NCI-H345 treated with DMSO at 0.1 percent for 48 hours (cell line): ENCODE measurements around the gene HOXB3.

ENCODE experiments used
- DNase-seq: peaks from one replicate; lab custom pipeline; 2025; ENCODE audit not compliant: unreplicated experiment; lab: John Stamatoyannopoulos, UW

HOXB3 gene

DNA sequence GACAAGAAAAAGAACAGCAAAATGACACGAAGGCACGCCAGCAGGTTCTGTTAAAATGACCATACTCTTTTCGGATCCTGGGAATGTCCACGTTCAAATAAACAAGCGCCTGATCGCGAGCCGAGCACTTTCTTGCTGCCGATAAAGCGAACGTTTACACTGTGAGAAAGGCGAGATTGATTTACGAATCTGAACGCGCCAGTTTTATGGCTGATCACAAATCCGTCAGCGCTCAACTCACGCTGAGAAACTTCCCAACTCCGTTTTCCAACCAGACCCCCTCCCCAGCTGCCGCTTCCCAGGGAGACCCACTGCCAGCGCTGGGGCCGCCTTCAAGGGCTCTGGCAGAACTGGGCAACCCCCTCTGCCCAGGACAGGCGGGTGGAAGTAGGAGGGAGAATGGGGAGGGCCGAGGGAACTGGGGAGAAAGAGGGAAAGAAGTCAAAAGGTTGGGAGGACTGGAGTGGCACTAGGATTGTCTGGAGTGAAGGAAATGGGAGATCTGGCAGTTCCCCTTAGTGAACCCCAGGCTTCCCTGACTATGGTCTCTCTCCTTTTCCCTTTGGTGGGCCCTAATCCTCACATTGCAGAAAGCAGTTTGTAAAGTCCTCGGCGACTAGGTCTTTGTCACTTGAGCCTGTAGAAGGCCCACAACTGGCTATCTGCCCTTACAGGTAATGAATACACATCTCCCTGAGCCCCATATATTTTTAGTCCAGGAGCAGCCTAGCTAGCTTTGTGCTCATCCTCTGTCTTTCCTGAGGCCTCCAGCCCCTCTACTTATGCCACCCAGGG is 18.8 kb downstream of the HOXB3 start:
- no peak for DNase-seq

DNA sequence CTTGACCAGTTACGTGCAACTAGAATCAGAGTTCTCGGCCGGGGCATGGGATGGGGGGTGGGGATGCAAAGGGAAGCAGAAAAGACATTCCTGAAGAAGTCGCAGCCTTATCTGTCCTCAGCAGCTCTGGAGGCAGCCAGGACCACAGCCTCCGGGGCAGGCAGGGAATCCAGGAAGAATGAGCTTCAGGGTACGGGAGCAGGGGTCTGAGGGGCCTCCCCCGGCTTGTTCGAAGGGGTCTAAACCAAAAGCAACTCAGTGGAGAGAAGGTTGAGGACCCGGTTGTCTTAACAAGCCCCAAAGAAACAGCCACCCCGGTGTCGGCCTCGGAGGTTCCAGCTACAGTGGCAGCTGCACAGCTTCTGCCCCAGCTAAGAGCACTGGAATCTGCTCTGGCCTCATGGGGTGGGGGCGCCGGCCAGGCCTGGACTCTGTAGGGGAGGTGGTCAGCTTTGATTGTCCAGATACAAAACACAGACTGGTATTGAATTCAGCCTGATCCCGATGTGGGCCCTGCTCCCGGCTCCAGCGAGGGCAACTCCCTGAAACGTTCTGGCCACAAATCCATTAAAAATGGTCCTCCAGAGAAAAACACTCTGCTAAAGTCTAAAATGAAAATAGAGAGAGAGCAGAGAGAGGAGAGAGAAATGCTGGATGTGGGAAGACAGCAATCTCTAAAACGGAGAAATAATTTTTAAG is 19.6 kb downstream of the HOXB3 start:
- no peak for DNase-seq

DNA sequence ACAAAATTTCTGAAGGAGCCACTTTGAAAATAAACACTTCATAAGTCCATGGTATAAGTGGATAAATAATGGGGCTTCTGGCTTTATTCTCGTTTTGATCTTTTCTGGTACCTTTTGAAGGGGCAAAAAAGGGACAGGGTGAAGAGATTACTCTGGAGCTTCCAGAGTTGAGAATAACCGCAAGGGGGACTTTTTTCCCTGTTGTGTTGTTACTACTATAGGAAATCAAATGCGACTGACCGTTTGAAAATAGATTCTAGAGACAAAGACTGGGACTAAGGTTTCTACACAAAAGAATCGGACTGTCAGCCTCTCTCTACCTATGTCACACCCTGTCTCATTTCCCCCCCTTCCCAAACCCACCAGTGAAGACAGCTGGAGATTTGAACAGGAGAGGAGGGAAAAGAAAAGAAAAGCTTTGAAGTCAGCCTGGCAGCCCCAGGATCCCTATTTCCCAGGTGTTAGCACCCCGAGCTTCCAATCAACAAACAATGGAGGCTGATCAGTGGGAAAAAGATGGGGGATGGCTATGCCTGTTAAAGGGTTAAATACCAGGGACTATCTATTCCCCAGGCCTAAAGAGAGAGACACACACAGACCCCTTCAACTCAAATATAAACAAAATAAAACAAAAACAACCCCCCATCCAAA is 20.2 kb downstream of the HOXB3 start:
- DNase-seq: no peak

DNA sequence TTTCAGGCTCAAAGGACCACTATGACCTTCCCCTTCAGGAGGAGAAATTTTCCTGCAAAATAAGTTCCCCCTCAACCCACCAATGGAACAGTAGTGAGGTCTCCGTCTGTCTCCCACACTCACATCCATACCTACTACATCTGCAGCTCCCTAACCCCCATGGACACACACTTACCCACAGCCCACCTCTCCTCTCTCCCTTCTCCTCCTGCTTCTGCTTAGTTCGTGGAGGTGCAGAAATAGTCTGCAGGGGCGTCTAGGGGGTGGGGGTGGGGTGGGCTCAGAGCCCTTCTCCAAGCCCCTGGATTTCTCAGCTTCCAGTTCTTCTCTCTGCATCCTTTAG is 20.8 kb downstream of the HOXB3 start:
- no peak for DNase-seq

DNA sequence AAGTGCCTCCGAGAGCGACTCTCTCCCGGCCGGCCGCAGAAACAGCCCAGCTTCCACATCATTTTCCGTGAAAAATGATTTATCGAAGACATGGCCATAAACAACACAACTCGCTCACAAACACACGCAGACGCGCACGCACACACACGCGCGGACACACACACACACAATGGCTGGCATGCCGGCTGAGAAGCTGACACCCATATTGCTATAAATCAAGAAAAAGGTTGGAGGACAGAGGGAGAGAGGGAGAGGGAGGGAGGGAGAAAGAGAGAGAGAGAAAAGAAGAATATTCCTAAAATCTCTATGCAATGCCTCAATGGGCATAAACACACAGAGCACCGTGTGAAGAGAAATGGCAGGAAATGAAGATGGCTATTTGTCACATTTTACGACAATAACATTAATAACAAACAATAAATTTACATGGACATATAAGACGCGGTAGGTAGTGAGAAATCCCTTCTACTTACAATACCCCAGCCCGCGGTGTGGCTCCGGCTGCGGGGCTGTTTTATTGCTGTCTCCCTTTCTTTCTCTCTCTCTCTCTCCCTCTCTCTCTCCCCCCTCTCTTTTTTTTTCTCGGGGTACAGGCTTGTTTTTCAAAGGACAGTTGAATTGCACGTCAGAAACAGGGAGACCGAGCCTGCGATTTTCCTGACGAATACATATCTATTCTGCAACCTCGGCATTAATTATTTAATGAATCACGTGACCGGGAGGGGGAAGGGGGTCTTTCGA is 21.4 kb downstream of the HOXB3 start:
- DNase-seq: no peak

DNA sequence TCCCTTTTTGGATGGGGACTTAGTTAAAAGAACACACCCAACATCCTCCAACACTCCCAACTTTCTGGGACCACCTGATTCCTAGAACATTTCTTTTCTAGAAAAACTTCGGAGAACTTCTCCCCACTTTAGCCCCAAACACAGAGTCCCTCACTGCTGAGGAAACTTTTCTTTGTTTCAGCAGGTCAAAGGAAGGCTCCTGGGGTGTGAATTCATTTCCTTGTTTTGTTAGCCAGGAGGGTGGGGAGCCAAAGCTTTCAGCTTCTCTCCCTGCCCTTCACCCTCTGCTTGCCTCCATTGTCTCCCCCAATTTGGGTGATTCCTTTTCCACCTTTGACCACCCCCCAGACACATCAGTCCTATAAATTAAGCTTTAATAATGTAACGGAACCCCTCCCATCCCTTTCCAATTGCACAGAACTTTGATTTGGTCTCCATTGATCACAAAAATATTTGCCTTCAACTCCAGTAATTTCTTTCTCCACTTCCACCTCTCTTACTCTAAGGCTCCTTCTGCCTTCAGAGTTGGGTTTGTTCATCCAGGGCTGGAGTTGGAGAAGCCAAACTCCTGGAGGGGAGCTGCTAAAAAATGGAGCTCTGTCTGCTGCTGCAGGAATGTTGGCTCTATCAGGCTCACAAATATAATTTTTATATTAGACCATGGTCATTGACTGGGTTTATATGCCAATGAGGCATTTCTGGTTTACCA is 22.2 kb downstream of the HOXB3 start:
- no peak for DNase-seq

DNA sequence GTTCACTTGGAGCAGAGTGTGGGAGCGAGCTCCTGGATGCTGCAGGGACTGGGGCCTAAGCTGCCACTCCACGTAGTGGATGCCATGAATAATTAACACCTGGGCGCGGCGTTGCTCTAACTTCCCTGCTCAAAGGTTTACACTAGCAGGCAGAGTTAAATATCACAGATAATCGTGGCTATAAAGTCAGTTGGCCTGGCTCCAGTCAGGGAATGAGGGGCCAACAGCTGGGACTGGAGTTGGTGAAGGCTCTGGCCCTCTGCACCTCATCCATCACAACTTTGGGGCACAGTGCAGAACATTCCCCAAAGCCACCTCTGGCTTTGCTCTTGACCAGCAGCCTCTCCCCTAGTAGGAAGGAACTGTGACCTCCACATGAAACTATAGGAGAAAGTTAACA is 22.8 kb downstream of the HOXB3 start:
- no peak for DNase-seq

DNA sequence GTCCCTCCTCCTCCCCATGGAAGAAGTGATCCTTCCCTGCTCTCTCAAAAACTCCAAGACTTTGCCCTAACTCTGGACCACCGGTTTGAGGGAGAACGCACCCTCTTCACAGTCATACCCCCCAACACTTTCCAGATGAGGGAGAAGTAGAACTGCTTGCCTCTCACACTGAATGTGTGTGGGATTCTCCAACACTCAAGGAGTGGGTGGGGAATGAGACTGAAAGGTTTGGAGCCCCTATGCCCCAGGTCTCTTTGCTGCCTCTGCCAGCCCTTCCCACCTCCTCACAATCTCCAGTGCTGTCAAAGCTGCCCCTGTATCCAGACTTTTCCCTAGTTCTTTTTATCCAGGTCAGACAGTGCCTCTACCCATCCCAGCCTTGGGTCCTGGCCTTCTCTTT is 23.3 kb downstream of the HOXB3 start:
- DNase-seq: no peak

DNA sequence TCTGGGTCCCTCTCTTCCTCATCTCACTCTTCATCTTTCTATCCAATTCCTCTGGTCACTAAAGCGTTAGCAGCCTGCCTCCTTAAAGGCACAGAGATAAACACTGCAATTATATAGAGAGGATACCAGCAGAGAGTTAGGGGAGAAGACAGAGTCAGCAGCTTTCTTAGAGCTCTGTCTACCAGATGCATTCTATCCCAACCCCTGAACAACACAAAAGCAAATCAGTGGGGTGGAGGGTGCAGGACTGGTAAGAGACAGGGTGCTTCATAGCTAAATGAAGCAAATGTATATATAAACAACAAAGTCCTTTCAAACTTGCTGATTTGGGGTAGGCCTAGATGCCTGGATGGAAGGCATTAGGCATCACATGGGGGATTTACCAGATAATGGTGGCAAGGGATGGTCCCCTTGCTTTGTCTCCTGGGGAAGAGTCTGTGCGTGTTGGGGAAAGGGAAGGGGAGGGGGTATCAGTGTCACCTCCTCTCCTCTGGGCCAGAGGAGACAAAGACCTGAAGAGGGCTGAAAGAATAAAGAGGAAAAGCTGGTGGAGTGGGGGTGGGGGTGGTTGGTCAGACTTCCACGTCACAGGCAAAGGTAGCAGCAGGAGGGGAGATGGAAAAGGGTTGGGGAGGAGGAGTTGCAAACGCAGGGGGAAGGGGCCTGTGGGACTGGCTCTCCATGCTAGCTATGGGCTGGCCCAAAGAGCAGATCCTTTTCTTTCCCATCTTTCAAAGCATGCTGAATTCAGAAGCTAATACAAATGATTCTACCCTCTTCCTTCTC is 23.9 kb downstream of the HOXB3 start:
- no peak for DNase-seq

DNA sequence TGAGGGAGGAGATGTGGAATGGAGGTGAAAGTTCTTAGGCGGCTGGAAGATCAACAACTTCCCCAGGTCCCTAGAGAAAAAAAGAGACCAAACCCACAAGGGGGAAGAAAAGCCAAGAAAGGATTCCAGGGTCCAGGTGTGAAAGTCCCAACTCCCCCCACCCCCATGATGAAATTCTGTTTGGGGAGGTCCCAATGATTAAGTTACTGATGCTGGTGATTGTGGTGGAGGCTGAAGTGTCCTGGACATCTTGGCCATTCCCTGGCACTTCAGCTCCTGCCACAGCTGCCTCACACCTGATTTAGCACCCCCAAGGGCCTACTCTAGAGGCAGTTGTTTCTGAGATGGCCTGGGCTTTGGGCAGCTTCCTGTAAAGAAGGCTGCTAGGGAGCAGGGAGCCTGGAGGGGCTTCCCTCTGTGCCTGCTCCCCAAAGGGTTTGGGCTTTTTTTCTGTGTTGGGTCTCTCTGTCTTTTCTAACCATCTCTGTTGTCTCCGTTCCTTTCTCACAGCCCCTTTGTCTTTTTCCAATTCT is 25.0 kb downstream of the HOXB3 start:
- DNase-seq: no peak

DNA sequence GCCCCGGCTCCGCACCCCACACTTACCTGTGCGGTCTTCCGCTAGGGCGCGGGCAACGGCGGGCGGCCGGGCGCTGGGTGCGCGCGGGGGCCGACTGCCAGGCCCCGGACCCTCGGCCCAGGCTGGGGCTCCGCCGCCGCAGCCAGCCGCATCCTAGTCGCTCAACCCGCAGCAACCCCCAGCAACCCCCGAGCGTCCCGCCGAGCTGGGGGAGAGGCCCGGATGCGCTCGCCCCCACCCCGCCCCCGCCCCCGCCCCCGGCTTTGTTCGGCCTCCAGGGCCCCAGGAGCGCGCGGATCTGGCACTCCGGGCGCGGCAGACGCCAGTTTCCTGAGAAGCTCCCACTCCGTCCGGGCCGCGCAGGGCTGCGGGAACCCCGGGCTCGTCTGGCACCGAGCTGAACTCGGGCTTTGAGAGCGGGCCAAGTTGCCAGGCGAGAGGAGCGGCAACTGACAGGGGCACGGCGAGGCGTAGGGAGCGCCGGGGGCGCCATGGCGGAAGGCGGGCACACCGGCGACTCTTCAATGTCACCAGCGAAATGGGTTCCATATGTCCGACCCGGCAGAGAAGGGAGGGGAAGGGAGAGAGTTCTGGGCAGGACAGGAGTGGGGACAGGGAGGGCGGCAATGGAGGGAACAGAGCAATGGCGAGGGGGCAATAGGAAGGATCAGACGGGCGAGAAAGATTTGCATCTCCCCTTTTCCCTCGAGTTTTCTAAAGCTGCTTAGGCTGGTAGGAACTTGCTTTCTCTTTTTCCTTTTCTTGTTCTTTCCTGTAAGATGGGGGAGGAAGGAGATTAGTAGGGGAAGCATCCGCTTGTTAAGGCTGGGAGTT is 25.6 kb downstream of the HOXB3 start:
- DNase-seq: no peak

DNA sequence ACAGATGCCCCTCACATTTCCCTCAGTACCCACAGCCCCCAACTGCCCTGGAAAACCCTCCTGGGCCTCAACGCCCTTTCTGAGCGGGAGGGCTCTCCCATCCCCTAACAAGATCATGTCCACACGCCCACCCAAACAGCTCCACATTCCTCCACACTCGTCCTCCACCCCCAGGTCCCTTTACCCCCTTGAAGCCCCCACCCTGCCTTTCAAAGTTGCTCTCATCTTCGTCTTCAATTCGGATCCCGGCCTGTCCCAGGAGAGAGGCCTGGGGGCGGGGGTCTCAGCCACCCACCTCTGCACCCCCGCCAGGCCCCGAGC is 26.2 kb downstream of the HOXB3 start:
- no peak for DNase-seq

DNA sequence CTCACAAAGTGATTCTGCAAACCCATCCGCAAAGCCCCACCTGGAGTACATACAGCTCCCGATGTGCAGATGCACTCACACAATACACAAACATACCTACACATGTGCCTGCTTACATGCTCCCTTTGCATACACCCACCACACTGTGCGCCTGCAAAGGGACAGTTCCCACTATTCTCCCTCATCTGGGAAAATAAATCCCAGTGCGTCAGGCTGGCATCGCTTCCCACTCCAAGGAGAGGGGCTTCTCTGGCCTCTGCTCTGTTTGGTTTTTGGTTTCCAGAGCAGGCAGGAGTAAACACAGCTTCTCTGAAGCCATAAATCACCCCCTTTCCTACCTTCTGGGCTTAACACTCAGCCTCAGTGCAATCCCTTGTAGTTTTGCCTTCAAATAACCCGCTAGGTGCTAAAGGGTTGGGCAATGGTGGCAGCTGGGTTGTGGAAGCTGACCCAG is 26.6 kb downstream of the HOXB3 start:
- no peak for DNase-seq

DNA sequence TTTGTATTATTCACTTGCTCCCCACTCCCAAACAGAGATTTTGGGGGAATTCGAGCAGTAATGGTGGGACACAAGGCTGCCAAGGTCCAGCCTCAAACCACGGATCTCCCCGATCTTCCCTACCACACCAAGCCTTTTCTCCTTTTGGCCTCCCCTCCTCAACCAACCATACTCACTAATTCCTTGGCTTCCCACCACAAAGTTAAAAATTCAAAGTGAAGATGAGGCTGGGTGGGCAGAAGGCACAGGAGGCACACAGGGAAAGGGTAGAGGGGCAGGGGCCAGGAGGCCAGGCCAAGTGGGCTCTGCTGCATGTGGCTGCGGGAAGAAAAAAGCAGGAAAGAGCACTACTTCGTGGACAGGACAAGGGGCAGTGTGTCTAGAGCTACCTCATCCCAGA is 27.1 kb downstream of the HOXB3 start:
- no peak for DNase-seq

DNA sequence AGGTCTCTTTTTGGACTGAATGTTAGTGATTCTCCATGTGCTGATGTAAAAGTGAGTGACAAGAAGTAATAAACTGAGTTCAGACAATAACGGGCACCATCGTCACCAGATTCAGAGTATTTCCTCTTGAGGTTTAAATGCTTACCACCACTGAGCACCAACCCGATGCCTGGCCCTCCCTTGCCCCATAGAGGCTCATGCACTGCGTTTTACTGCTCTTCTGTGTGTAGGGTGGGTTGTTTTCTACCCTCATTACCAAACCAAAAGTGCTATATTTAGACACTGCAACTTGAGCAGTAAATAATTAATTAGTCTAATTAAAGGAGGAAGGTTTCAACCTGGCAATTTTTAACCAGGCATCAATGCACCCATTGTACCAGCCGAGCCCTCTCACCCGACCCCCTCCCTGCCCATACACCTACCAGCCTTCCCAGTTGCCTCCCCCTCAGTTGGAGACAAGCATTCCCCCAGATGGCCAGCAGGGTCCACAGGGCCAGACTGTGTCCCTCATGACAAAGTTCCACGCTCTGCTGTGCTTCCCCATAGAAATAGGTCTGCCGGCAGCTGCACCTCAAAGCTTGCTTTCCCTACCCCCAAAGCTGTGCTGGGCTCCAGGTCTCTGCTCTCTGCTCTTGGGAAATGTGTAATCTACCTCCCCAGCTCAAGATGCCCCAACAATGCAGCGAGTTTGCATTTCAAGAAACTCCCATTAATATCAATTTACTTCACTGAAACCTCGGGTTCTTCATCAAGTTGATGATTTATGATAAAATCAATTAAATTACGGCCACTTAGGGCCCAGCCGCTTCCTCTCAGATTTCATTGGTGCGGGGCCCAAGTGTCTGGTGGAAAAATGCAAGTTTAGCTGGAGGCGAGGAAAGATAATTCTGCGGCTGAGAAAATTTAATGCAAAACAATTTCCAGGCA is 27.9 kb downstream of the HOXB3 start:
- no peak for DNase-seq

DNA sequence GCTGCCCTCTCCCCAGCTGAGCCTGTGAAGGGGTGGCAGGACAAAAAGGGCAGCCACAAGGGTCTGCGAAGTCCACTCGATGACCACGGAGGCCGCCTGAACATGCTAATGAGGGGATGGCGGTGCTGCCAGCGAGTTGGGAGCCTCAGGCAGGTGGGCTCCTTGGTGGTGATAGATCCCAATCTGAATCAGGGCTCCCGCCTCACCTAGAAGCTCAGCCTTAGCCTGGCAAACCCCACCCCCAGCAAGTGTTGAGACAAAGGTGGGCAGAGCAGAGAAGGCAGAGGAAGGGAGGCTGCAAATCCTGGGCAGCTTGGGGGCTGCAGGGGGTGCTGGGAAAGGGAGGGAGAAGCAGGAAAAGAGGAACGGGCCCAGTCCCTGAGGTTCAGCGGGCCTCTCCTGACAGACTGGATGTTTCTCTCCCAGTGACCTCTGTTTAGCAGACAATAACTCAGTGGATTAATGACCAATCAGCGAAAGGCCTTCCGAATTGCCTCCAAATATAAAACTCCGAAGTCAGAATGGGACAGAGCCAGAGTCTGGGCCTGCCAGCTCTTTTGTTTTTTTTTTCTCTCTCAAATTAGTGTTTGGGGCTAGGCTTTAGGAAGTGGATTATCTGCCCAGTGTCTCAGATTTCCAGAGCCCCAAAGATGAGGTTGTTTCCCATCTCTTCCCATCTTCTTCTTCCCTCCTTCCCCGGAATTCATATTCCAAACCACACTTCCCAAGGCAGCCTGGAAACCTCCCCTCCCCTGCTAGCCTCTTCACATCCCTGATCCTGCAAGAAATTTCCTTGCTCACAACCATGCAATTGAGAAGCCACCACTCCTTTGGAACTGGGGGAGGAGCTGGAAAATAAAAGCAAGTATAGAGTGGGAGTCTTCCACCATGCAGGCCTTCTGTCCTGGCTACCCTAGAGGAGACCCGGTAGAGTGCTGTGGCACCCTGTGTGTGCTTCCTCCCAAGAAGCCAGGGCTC is 29.9 kb downstream of the HOXB3 start:
- no peak for DNase-seq
